DOHH2 (cell line): ENCODE measurements around the gene OR4B1.

Experiments used
- H3F3A ChIP-seq: fragments of 200-600 bp; sonication (generic), shearing (Covaris generic); 2 replicates; pipeline ENCODE4 v1.6.0; 2016; ENCODE audit warnings: antibody characterized with exemption, mild to moderate bottlenecking; ENCODE audit not compliant: control insufficient read depth, insufficient read depth
- H3K27ac ChIP-seq: fragments of 200-600 bp; sonication (generic); 2 replicates; pipeline ENCODE4 v1.5.1; 2014; ENCODE audit warnings: low read depth, mild to moderate bottlenecking, low read length, moderate library complexity
- H3K27me3 ChIP-seq: fragments of 200-600 bp; sonication (generic); 2 replicates; pipeline ENCODE4 v1.6.1; 2014; ENCODE audit warnings: mild to moderate bottlenecking, low read length, mixed read lengths; ENCODE audit not compliant: control insufficient read depth
- H3K36me3 ChIP-seq: fragments of 200-600 bp; sonication (generic); 2 replicates; pipeline ENCODE4 v1.6.1; 2014; ENCODE audit warnings: mild to moderate bottlenecking, low read length, moderate library complexity, mixed read lengths; ENCODE audit not compliant: control insufficient read depth
- H3K4me1 ChIP-seq: fragments of 200-600 bp; sonication (generic); 2 replicates; pipeline ENCODE4 v1.6.1; 2014; ENCODE audit warnings: mild to moderate bottlenecking, low read length, mixed read lengths; ENCODE audit not compliant: control insufficient read depth
- H3K4me2 ChIP-seq: fragments of 200-600 bp; sonication (generic); 2 replicates; pipeline ENCODE4 v1.6.0; 2014; ENCODE audit warnings: mild to moderate bottlenecking, low read length, moderate library complexity
- H3K4me3 ChIP-seq: fragments of 200-600 bp; sonication (generic); 2 replicates; pipeline ENCODE4 v1.5.1; 2014; ENCODE audit warnings: mild to moderate bottlenecking, low read length, mixed read lengths
- H3K79me2 ChIP-seq: fragments of 200-600 bp; sonication (generic); 2 replicates; pipeline ENCODE4 v1.6.1; 2014; ENCODE audit warnings: mild to moderate bottlenecking, low read length, mixed read lengths; ENCODE audit not compliant: control insufficient read depth
- H3K9me2 ChIP-seq: fragments of 200-600 bp; sonication (generic); replicated peaks from 2 replicates; pipeline ENCODE4 v1.6.1; 2014; ENCODE audit warnings: mild to moderate bottlenecking, low read length, mixed read lengths; ENCODE audit not compliant: control insufficient read depth
- H3K9me3 ChIP-seq: fragments of 200-600 bp; sonication (generic); 2 replicates; pipeline ENCODE4 v1.6.1; 2014; ENCODE audit warnings: antibody characterized with exemption, low read length, mixed read lengths; ENCODE audit not compliant: control insufficient read depth, insufficient read depth
- H4K20me1 ChIP-seq: fragments of 200-600 bp; sonication (generic); 2 replicates; pipeline ENCODE4 v1.6.0; 2014; ENCODE audit warnings: low read depth, mild to moderate bottlenecking, antibody characterized with exemption, low read length, moderate library complexity; ENCODE audit not compliant: control insufficient read depth, insufficient read depth
- CTCF ChIP-seq: fragments of 200-600 bp; sonication (generic); IDR thresholded peaks from one replicate; pipeline ENCODE4 v1.5.1; 2014; ENCODE audit warnings: antibody characterized with exemption, mild to moderate bottlenecking, low read depth, low read length; ENCODE audit not compliant: poor library complexity, severe bottlenecking
- EZH2phosphoT487 ChIP-seq: fragments of 200-600 bp; sonication (generic); IDR thresholded peaks from 2 replicates; pipeline ENCODE4 v1.6.1; 2017; ENCODE audit warnings: borderline replicate concordance, mild to moderate bottlenecking, antibody characterized with exemption, low read length, moderate library complexity, mixed read lengths

Gene OR4B1

GRCh38 chr11:48177661-48178060 is 38.9 kb upstream of the OR4B1 start:
- no peak overlapping the region for H3K4me2 ChIP-seq
- H4K20me1 ChIP-seq = no peaks in the 10 kb centered on the region
- no peak for TF ChIP-seq EZH2phosphoT487
- no peak for TF ChIP-seq CTCF

GRCh38 chr11:48180627-48181026 is 36.0 kb upstream of the OR4B1 start:
- Histone ChIP-seq H4K20me1 (no peaks in the 10 kb centered on the region), H3K36me3 (no peaks in the 10 kb centered on the region), H3K27me3 (no peaks in the 10 kb centered on the region), H3K27ac (no peak overlapping the region), H3K9me2 (no peaks in the 10 kb centered on the region), H3K4me1 (no peaks in the 10 kb centered on the region), H3K4me2 (no peak overlapping the region), H3K9me3 (no peaks in the 10 kb centered on the region), H3F3A (no peaks in the 10 kb centered on the region), H3K4me3 (no peak overlapping the region), H3K79me2 (no peaks in the 10 kb centered on the region)
- TF ChIP-seq CTCF = no peak
- TF ChIP-seq EZH2phosphoT487 = no peak

More at GRCh38 chr11:48177661-48178060, 38.9 kb upstream of the OR4B1 start:
- no peaks in the 10 kb centered on the region for H3K9me2 ChIP-seq
- H3F3A ChIP-seq = no peaks in the 10 kb centered on the region
- no peaks in the 10 kb centered on the region for H3K36me3 ChIP-seq
- H3K4me3 ChIP-seq = no peak overlapping the region
- H3K9me3 ChIP-seq = no peaks in the 10 kb centered on the region
- H3K27me3 ChIP-seq = no peaks in the 10 kb centered on the region
- H3K27ac ChIP-seq = no peak overlapping the region
- no peaks in the 10 kb centered on the region for H3K79me2 ChIP-seq
- no peaks in the 10 kb centered on the region for H3K4me1 ChIP-seq

GRCh38 chr11:48182860-48183526 is 33.6 kb upstream of the OR4B1 start:
- no peak for TF ChIP-seq CTCF
- TF ChIP-seq EZH2phosphoT487 = no peak
- Histone ChIP-seq H3F3A (no peaks in the 10 kb centered on the region), H3K9me3 (no peaks in the 10 kb centered on the region), H3K4me2 (no peak overlapping the region), H3K27me3 (no peaks in the 10 kb centered on the region), H3K4me3 (no peak overlapping the region), H3K36me3 (no peaks in the 10 kb centered on the region), H3K79me2 (no peaks in the 10 kb centered on the region), H3K9me2 (no peaks in the 10 kb centered on the region), H4K20me1 (no peaks in the 10 kb centered on the region), H3K4me1 (no peaks in the 10 kb centered on the region), H3K27ac (no peak overlapping the region)
